Measurements from ENCODE around the gene RXFP4.

The RXFP4 gene

GRCh38 chr1:155947292-155947691 is 5.9 kb downstream of the RXFP4 start:
- DNase-seq (ENCODE audit: low read depth) = no peak
- TF ChIP-seq CTCF (IDR thresholded peaks at IDR 0.05; ENCODE audit: insufficient read depth, low read depth, low read length, missing control alignments) = no peak
- H3K4me3 ChIP-seq (ENCODE audit: low read length) = no peak overlapping the region

- no peak overlapping the region for H3K4me3 ChIP-seq (ENCODE audit: low read length)
- DNase-seq (ENCODE audit: low read depth) = no peak
- no peak for TF ChIP-seq CTCF (IDR thresholded peaks at IDR 0.05; ENCODE audit: insufficient read depth, low read depth, low read length, missing control alignments)
Observed at GRCh38 chr1:155947741-155948140, 6.3 kb downstream of the RXFP4 start.

GRCh38 chr1:155950829-155951228 is 9.4 kb downstream of the RXFP4 start:
- no peak overlapping the region for H3K4me3 ChIP-seq (ENCODE audit: low read length)
- no peak for DNase-seq (ENCODE audit: low read depth)
- TF ChIP-seq CTCF (IDR thresholded peaks at IDR 0.05; ENCODE audit: insufficient read depth, low read depth, low read length, missing control alignments) = no peak

- no peak for DNase-seq (ENCODE audit: low read depth)
- TF ChIP-seq CTCF (IDR thresholded peaks at IDR 0.05; ENCODE audit: insufficient read depth, low read depth, low read length, missing control alignments) = no peak
- no peak overlapping the region for H3K4me3 ChIP-seq (ENCODE audit: low read length)
Observed at GRCh38 chr1:155951753-155952504, 10.5 kb downstream of the RXFP4 start.

- no peak for DNase-seq (ENCODE audit: low read depth)
- no peak for TF ChIP-seq CTCF (IDR thresholded peaks at IDR 0.05; ENCODE audit: insufficient read depth, low read depth, low read length, missing control alignments)
- H3K4me3 ChIP-seq (ENCODE audit: low read length) = no peak overlapping the region
Observed at GRCh38 chr1:155952505-155952890, 11.1 kb downstream of the RXFP4 start.

GRCh38 chr1:155954645-155955044 is 13.2 kb downstream of the RXFP4 start:
- H3K4me3 ChIP-seq (ENCODE audit: low read length) = no peak overlapping the region
- DNase-seq (ENCODE audit: low read depth) = no peak
- TF ChIP-seq CTCF (IDR thresholded peaks at IDR 0.05; ENCODE audit: insufficient read depth, low read depth, low read length, missing control alignments) = no peak

GRCh38 chr1:155957411-155957915 is 16.0 kb downstream of the RXFP4 start:
- H3K4me3 ChIP-seq (ENCODE audit: low read length) = no peak overlapping the region
- no peak for DNase-seq (ENCODE audit: low read depth)
- TF ChIP-seq CTCF (IDR thresholded peaks at IDR 0.05; ENCODE audit: insufficient read depth, low read depth, low read length, missing control alignments) = no peak
